GM18858 (cell line): ENCODE measurements around the gene WDR93.
"Not testable (repeated sequence)": the region's sequence is repeated elsewhere in the genome, so short reads cannot be mapped to it uniquely, and the experiment has no call there.

Experiments used
- ATAC-seq: cut with Tn5 transposase; IDR thresholded peaks from one replicate; pipeline ENCODE4 v1.9.1; 2021; ENCODE audit not compliant: unreplicated experiment

WDR93 gene

GRCh38 chr15:89766357-89767311, 76.0 kb downstream of the WDR93 start:
- no peak for ATAC-seq

DNA sequence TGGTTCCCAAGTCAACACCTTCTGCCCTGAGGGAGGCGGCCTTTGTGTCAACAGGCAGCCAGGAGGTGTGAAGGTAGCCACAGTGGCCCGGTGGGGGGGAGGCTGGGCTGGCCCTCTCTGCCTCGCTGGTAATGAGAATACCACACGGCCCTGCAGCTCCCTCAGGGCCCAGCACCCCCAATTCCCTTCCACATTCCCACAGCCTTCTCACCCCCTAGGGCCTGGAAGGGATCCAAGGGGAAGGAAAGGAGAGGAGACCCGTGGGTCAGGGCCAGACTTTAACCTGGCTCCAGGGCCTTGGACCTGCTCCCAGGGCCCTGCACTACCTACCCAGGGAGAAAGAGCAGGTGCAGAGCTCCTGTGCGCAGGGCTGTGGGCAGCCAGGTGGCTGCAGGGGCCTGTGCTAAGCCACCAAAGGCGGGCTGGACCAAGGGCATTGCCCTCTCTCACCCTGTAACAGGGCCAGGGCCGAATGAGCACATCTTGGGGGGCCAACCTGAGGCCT, 76.9 kb downstream of the WDR93 start:
- no peak for ATAC-seq

DNA sequence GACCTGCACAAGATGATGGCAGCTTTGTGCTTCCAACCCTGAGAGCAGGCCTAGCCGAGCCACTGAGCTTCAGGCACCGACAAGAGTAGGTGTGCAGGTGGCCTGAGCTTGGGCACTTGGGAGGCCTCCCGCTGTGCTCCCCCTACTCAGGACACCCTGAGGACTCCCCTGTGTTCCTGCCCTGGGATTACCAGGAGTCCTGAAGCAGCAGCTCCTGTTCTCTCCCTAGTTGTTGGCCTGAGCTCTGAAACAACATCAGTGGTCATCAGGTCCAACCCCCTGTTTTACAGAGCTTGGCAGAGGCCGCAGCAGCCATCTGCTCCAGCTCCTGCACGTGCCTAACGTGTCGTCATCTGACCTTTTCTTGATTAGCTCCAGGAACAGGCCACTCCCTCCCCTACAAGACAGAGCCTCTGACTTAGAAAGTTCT, 77.5 kb downstream of the WDR93 start:
- ATAC-seq: no peak

GRCh38 chr15:89769366-89769765, 78.8 kb downstream of the WDR93 start:
- no peak for ATAC-seq

DNA sequence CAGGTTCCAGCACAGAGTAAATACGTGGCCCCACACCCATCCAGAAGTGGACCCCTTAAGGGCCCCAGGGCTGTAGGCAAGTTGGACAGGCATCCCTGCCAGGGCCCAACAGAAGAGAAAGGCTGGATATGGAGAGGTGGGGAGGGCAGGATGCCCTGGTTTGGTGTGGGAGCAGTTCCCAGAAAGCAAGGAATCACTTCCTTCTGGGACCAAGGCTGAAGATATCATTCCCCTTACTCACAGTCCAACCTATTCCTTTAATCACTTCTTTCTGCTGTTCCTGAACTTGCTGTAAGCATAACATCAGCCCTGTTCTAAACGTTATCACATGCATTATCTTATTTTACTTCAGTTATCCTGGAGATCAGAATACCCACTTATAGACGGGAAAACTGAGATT, 79.4 kb downstream of the WDR93 start:
- no peak for ATAC-seq

- ATAC-seq: no peak
Observed at GRCh38 chr15:89772932-89773583, 82.4 kb downstream of the WDR93 start.

DNA sequence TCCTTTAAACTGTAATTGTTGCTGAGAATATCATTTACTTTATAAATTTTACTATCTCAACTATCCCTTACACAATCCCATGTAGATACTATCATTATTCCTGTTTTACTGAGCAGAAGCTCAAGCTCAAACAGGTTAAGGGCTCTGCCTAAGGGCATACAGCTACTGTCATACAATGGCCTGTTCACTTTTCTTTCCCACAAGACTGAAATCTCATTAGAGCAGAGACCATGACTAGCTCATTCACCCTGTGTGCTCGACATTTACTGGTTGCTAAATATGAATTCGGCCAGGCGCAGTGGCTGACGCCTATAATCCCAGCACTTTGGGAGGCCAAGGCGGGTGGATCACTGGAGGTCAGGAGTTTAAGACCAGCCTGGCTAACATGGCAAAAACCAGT, 83.9 kb downstream of the WDR93 start:
- no peak for ATAC-seq

DNA sequence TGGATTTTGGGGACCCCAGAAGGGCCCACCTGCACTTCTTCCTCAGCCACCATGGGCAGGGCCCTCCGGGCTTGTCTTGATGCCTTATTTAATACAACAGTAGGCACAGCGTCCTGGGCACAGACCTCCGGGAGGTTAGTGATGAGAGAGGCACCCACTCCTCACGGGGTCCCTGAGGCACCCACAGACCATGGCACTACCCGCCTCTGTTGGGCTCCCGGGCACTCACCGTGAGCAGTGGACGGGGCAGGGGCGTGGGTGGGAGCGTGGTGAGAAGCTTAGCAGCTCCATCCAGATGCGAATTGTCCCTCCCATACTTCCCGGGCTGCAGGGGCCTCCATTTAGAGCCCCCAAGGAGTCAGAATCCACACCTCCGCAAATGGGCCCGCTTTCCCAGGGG, 85.2 kb downstream of the WDR93 start:
- ATAC-seq: no peak

DNA sequence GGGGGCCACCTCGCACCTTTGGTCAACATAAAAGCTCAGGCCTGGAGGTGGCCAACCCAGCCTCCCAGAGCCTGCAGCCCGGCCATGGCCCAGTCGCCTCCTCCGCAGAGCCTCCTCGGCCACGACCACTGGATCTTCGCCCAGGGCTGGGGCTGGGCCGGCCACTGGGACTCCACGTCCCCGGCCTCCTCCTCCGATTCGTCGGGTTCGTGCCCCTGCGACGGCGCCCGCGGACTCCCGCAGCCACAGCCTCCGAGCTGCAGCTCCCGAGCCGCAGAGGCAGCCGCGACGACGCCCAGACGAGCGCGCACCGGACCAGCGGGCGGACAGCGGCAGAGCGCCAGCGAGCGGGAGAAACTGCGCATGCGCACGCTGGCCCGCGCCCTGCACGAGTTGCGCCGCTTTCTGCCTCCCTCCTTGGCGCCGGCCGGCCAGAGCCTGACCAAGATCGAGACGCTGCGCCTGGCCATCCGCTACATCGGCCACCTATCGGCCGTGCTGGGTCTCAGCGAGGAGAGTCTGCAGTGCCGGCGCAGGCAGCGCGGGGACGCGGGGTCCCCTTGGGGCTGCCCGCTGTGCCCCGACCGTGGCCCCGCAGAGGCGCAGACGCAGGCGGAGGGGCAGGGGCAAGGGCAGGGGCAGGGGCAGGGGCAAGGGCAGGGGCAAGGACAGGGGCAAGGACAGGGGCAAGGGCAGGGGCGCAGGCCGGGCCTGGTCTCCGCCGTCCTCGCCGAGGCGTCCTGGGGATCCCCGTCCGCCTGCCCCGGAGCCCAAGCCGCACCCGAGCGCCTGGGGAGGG, 85.9 kb downstream of the WDR93 start, which contains the start of gene MESP2:
TSS of gene MESP2 (plus strand) at position 59 of the 799 bp plus-strand sequence. CDS start at position 85, 26 bp downstream.
- ATAC-seq: no peak

GRCh38 chr15:89777073-89777751, 86.6 kb downstream of the WDR93 start:
- no peak for ATAC-seq

GRCh38 chr15:89777782-89778380, 87.3 kb downstream of the WDR93 start:
- no peak for ATAC-seq

GRCh38 chr15:89778861-89779260, 88.2 kb downstream of the WDR93 start:
- ATAC-seq: no peak

DNA sequence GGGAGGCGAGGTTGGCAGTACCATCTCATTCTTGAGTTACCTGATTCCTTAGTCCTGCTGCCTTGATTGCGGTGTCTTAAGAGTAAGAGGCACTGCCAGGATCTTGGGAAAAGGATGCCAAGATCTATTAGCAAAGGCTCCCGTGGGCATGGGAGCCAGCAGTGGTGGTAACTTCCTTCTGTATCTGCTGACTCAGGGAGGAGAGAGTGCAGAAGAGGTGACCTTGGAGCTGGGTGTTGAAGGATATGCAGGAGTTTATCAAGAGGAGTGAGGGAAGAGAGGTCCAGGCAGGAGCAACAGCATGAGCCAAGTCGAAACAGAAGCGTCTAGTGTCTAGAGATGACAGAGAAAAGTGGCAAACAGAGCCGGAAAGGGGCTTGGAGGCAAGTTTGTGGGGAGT, 90.0 kb downstream of the WDR93 start:
- ATAC-seq: no peak

- ATAC-seq: no peak
Observed at GRCh38 chr15:89781055-89781454, 90.4 kb downstream of the WDR93 start.

DNA sequence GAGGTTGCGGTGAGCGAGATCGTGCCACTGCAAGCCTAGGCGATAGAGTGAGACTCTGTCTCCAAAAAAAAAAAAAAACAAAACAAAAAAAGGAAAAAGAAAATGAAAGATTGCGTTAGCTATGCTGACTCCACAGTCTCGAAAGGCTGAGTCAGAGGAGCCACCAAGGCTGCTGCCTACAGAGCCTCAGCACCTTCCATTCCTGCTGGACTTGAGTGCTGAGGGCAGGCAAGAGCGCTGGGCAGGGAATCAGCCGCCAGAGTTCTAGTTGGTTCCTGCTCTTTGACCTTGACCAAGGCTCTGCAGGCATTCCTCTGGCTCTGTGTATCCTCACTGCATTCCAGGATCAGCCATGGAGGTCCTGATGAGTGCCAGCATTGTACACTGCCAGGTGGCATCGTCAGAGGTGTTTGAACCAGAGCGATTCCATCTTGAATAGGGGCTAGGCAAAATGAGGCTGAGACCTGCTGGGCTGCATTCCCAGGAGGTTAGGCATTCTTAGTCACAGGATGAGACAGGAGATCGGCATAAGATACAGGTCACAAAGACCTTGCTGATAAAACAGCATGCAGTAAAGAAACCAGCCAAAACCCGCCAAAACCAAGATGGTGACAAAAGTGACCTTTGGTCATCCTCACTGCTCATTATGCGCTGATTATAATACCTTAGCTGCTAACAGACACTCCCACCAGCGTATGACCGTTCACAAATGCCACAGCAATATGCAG, 91.4 kb downstream of the WDR93 start:
- no peak for ATAC-seq

DNA sequence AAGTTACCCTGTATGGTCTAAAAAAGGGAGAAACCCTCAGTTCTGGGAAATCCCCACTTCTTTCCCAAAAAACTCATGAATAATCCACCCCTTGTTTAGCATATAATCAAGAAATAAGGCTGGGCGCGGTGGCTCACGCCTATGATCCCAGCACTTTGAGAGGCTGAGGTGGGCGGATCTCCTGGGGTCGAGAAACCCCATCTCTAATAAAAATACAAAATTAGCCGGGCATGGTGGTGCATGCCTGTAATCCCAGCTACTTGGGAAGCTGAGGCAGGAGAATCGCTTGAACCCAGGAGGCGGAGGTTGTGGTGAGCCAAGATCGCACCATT, 92.0 kb downstream of the WDR93 start:
- not testable (repeated sequence) for ATAC-seq

GRCh38 chr15:89783111-89783860, 92.7 kb downstream of the WDR93 start:
- ATAC-seq: no peak

DNA sequence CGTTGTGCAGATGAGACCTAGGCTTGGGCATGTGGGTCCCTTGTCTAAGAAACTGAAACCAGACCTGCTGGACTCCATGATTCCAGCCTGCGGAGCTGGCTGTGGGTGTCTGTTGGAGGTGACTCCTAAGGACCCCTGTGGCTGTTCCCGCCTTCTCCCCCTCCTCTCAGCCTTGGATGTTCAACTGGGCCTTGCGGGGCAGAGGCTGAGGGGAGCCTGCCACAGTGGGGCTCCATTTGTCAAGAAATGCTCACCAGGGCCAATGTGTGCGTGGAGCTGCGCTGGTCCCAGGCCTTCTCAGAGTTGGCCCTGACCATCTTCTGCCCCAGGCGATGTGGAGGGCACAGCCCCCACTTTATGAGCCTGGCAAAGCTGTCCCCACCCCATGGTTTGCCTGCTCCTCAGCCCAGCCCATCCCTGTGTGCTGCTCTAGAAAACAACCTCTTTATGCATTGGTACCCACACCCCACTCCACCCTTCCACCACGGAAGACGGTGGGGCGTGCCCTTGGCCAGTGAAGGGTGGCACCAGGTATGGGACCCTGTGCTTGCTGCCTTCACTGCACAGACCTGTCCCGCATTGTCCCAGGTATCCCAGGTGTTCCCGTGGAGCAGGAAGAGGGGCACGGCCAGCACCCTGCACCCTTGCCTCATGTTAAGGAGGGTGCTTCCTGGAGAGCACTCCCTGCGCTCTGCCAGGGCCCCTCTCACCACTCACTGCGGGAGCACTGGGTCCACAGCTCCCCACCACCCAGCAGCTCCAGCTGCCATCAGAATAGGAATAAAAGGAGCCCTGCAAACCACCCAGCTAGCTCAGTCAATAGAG, 93.5 kb downstream of the WDR93 start:
- ATAC-seq: no peak
